Astrocyte of the hippocampus (primary cell): ENCODE results near the gene OMA1.

ENCODE experiments used
- DNase-seq: peaks from one replicate; pipeline ENCODE4 v3.0.0; 2011; ENCODE audit warnings: low read depth, low spot score

Gene OMA1

DNA sequence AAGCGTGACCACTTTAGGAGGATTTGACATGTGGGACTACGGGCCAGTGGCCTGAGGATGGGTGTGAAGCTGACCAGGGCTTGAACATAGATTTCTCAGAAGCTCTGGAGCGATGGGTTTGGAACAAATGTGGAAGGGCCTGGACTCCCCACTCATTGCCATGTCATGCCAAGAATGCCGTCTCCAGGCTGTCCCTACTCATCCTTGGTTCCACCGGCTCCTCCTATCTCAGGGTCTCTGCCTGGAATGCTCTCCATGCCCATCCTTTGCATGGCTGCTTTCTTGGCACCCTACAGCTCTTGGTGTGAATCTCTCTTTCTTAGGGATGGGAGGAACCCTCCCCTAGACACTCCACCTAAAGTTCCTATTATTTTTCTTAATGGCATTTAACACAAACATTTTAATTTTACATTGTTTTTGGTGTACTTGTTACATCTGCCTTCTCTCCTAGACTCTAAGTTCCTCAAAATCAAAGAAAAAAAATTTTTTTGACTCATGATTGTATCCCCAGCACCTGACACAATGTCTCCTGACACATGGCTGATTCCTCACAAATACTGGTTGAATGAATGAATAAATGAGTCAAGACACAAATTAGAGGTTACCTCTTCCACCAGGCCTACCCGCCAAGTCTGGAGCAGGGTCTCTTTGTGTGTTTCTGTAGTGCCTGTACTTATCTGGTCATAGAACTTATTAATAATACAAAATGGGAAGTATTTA, 114.5 kb downstream of the OMA1 start:
- no peak for DNase-seq
